Uterus (tissue), 2 donors: ENCODE data around the gene JPH2.

ENCODE experiments used
- CTCF ChIP-seq, 4 experiments: fragments of 200-600 bp in 2 of 4; fragments of 450-650 bp in 2 of 4; sonication (generic) in 2 of 4; IDR thresholded peaks; one replicate each; pipeline ENCODE4 v1.5.1; 2016 to 2019; ENCODE audit warnings: antibody characterized with exemption in 4 of 4, mild to moderate bottlenecking in 2 of 4, moderate library complexity in 1 of 4
- POLR2A ChIP-seq, 2 donors: fragments of 450-650 bp; IDR thresholded peaks; one replicate each; pipeline ENCODE4 v1.6.1; 2016; ENCODE audit warnings: antibody characterized with exemption in 2 of 2, mild to moderate bottlenecking in 1 of 2, moderate library complexity in 1 of 2

- TF ChIP-seq CTCF (IDR thresholded peaks at IDR 0.05) (no peak), POLR2A (IDR thresholded peaks at IDR 0.05) (no peak)
Observed at GRCh38 chr20:44219791-44220190, 32.8 kb upstream of the JPH2 start.
